Activated CD4-positive, alpha-beta T cell treated with anti-CD3 and anti-CD28 coated beads, Interleukin-2, Interleukin-6, amounts not matched to agents 100 ng/mL and 50 ng/mL, durations not matched to agents 16 hours and 8 hours (primary cell): Measurements from ENCODE around the gene UBE2R2.
"Not testable (repeated sequence)": the region's sequence is repeated elsewhere in the genome, so short reads cannot be mapped to it uniquely, and the experiment has no call there.

Experiments
- DNase-seq: peaks from one replicate; pipeline ENCODE4 v3.0.0-alpha.2; 2020

UBE2R2 gene

GRCh38 chr9:33932078-33932807, 115.3 kb downstream of the UBE2R2 start:
- no peak for DNase-seq

DNA sequence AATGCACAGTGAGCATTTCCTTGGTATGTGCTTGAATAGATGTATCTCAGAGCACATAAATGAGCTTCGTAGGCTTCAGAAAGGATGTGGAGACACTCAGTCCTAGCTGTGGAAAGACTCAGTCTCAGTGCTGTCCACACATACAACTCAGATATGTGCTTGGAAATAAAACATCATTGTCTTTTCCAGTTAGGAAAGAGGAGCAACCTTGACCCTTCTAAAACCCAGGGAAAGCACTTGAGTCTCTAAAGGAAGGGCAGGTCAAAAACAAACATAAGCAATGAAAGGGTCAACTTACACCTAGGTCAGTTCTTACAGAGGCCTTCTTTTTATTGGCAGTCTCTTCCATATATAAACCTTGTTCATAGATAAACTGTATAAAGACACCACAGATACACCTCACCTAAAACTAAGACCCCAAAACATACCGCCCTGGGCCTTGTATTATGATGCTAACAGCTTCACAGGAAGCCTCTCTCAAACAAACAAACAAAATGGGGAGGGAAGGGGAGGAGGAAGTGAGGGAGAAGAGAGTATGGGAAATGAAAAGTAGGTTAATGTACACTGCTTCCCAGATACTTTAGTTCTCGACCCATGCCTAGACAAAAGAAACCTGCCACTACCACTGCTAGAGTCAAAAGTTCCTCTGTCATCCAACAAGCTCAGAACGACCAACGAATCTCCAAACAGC, 117.4 kb downstream of the UBE2R2 start:
- no peak for DNase-seq

GRCh38 chr9:33939924-33940874, 123.2 kb downstream of the UBE2R2 start:
- no peak for DNase-seq

GRCh38 chr9:33942471-33943083, 125.6 kb downstream of the UBE2R2 start:
- no peak for DNase-seq

DNA sequence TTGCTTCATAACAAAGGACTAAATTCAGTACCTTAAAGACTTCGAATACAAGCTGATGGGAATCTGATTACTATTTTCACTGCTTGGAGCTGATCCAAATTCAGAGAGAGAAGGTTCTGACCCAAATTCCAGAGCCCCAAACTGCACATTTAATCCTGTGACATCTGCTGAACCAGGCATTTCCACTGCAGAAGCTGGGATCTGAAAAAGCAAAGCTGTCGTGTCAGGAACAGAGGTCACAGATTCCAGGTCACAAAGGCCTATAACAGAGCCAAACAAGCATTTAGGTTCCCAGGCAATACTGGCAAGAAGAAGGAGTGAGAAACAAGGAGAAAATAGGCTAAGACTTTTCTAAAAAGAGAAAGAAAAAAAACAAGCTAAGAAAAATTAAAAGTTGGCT, 126.4 kb downstream of the UBE2R2 start:
- no peak for DNase-seq

DNA sequence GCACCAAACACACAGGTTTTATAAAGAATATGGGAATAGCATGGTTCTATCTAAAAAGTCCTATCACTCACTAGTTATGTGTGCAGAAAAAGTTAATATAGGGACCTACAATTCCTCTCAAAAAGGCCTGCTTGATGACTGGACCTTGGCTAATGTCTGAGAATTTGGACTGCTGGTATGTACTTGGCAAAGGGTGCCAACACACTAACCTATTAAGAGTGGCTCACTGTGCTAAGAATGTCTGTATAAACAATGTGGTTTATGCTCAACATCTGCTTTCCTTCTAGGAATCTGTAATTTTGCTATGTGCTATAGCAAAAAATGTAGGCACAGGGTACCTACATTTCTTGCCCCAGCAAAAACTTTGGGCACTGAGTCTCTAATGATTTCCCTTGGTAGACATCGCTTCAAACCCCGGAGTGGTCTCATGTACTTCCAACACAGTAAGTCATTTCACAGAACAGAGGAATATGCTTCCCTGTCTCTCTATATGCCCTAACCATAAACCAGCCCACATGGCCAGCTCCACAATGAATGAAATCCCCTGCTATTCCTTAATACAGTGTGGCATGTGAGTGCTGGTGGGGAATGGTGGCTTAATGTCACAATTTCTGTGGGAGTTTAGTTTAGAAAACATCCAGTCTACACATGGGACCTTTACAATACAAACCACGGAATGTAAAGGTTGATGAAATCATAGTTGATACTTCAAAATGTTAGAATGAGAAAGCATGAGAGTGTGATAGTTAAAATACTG, 130.0 kb downstream of the UBE2R2 start:
- no peak for DNase-seq

DNA sequence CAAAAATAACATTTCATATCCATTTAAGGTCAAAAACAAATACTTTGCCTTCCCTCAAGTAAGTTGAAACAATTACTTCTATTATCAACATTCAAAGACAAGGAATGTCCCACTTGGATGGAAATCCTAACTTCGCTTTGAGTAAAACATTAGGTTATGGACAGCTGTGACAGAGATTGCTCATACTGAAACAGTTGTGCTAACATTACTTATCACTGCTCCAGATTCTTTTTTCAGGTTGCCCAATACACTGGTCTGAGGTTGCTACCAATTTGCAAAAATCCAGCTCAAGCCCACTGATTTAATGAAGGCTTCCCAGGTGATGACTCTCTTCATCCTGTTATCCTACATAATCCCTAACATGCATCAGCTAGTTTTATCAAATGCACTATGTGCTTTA, 133.4 kb downstream of the UBE2R2 start:
- DNase-seq, result no peak

- no peak for DNase-seq
These were observed 135.1 kb downstream of the UBE2R2 start for GRCh38 chr9:33952066-33952465.

- peak; percentile 4 for DNase-seq
These were observed 139.6 kb downstream of the UBE2R2 start for GRCh38 chr9:33956544-33956943.

DNA sequence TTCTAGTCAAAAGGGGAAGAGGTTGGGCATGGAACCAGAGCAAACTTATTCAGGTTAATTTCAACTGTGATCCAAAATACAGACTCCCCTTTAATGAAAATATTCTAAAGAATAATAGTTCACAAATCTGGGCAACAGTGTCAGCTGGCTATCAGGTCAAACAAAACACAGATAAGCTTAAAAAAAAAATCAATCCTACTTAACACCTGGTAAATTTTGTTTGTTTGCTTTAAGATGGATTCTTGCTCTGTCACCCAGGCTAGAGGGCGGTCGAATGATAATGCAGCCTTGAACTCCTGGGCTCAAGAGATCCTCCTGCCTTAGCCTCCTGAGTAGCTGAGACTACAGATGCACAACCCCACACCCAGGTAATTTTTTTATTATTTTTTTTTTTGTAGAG, 142.8 kb downstream of the UBE2R2 start:
- no peak for DNase-seq

DNA sequence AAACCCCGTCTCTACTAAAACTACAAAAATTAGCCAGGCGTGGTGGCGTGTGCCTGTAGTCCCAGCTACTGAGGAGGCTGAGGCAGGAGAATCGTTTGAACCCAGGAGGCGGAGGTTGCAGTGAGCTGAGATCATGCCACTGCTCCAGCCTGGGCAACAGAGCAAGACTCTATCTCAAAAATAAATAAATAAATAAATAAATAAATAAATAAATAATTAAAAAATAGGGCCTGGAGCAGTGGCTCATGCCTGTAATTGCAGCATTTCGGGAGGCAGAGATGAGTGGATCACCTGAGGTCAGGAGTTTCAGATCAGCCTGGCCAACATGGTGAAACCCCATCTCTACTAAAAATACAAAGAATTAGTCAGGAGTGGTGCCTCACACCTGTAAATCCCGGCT, 145.5 kb downstream of the UBE2R2 start:
- DNase-seq, result not testable (repeated sequence)

- DNase-seq, result no peak
These were observed 147.3 kb downstream of the UBE2R2 start for GRCh38 chr9:33964086-33964768.
